A549 (cell line): Measurements from ENCODE around the gene RNF186. TPM values are rescaled to one million over a fixed set of nuclear protein-coding genes. Genes with fewer than 3 reads are reported as not detected.

Experiments used
- ATAC-seq, 2 experiments: fragments of 200-7000 bp in 1 of 2; fragments of >200 bp in 1 of 2; cut with Nextera tagmentation in 1 of 2; cut with Tn5 transposase in 1 of 2; 3 replicates each; pipeline versions ENCODE4 v1.8.0 to v1.9.1; 2018 to 2020; ENCODE audit warnings: mild to moderate bottlenecking in 1 of 2, moderate library complexity in 1 of 2
- CTCF ChIA-PET: fragments of 300-600 bp; sonication (Branson Sonifier 250); formaldehyde crosslinking; extraction: SDS; loops from one replicate; lab custom pipeline; 2021; ENCODE audit warnings: antibody characterized with exemption, inconsistent platforms; lab: Yijun Ruan, JAX
- POLR2A ChIA-PET: fragments of 350-600 bp; formaldehyde crosslinking; extraction: SDS; loops from one replicate; lab custom pipeline; 2021; ENCODE audit warnings: antibody characterized with exemption, inconsistent platforms; lab: Yijun Ruan, JAX
- DNase-seq, 2 experiments: peaks; one replicate each; pipeline versions ENCODE4 v3.0.0 to v3.0.0-alpha.2; 2011 to 2016; ENCODE audit warnings: low read depth in 1 of 2, low spot score in 1 of 2
- FAIRE-seq: peaks from 2 replicates; lab custom pipeline; 2011; peaks lifted over from hg19 to GRCh38; lab: Jason Lieb, UNC
- H3K27ac ChIP-seq, 2 experiments: fragments of >200 bp; sonication (Bioruptor Twin); formaldehyde crosslinking; 3 replicates each; pipeline ENCODE4 v1.5.1; 2016 to 2017
- H3K4me1 ChIP-seq: fragments of >200 bp; sonication (Bioruptor Twin); formaldehyde crosslinking; 3 replicates; pipeline ENCODE4 v1.6.1; 2016
- H3K4me2 ChIP-seq: fragments of >200 bp; sonication (Bioruptor Twin); formaldehyde crosslinking; 3 replicates; pipeline ENCODE4 v1.6.1; 2016
- H3K4me3 ChIP-seq: fragments of >200 bp; sonication (Bioruptor Twin); formaldehyde crosslinking; 3 replicates; pipeline ENCODE4 v1.5.1; 2016
- H3K9me3 ChIP-seq: fragments of >200 bp; sonication (Bioruptor Twin); formaldehyde crosslinking; 3 replicates; pipeline ENCODE4 v1.6.1; 2016
- ATOH8 ChIP-seq: fragments of 250-450 bp; sonication (Bioruptor Pico); IDR thresholded peaks from 2 replicates; pipeline ENCODE4 v1.5.0; 2020; ENCODE audit warnings: low read depth, mild to moderate bottlenecking, moderate library complexity
- E2F6 ChIP-seq: IDR thresholded peaks from 2 replicates; pipeline ENCODE4 v1.6.1; 2012; ENCODE audit warnings: low read depth, borderline replicate concordance
- FOSL2 ChIP-seq, 2 experiments: fragments of 450-650 bp in 1 of 2; fragments of >200 bp in 1 of 2; sonication (Bioruptor Twin) in 1 of 2; formaldehyde crosslinking; IDR thresholded peaks; 2 replicates each; pipeline versions ENCODE4 v1.5.0 to v1.6.1; 2016 to 2020; ENCODE audit warnings: mild to moderate bottlenecking in 1 of 2, moderate library complexity in 1 of 2
- HES2 ChIP-seq: fragments of >200 bp; sonication (Bioruptor Twin); formaldehyde crosslinking; IDR thresholded peaks from 2 replicates; pipeline ENCODE4 v1.6.1; 2016
- HEYL ChIP-seq: fragments of 250-450 bp; sonication (Bioruptor Pico); IDR thresholded peaks from 2 replicates; pipeline ENCODE4 v1.8.0; 2021; ENCODE audit warnings: mild to moderate bottlenecking, moderate library complexity
- HOXA7 ChIP-seq: fragments of 250-450 bp; sonication (Bioruptor Pico); IDR thresholded peaks from 2 replicates; pipeline ENCODE4 v1.5.0; 2020; ENCODE audit warnings: mild to moderate bottlenecking, moderate library complexity
- HOXB5 ChIP-seq: fragments of 250-450 bp; sonication (Bioruptor Pico); IDR thresholded peaks from 2 replicates; pipeline ENCODE4 v1.5.0; 2020; ENCODE audit warnings: mild to moderate bottlenecking, moderate library complexity
- MAZ ChIP-seq: fragments of 150-350 bp; IDR thresholded peaks from 2 replicates; pipeline ENCODE4 v1.6.1; 2014; ENCODE audit warnings: antibody characterized with exemption, low read depth, low read length, borderline replicate concordance
- NFE2L2 ChIP-seq: fragments of 150-350 bp; conservative IDR thresholded peaks from 2 replicates; pipeline ENCODE4 v1.6.1; 2014; ENCODE audit warnings: low read length
- PBX3 ChIP-seq: IDR thresholded peaks from 2 replicates; pipeline ENCODE4 v1.6.1; 2012
- RCOR1 ChIP-seq: fragments of 150-350 bp; IDR thresholded peaks from 2 replicates; pipeline ENCODE4 v1.6.1; 2014; ENCODE audit warnings: antibody characterized with exemption, low read length, low read depth
- TFCP2L1 ChIP-seq: fragments of 250-450 bp; sonication (Bioruptor Pico); IDR thresholded peaks from 2 replicates; pipeline ENCODE4 v1.5.0; 2021; ENCODE audit warnings: mild to moderate bottlenecking
- ZC3H11A ChIP-seq: fragments of 450-650 bp; IDR thresholded peaks from 2 replicates; pipeline ENCODE4 v1.6.1; 2014; ENCODE audit warnings: antibody characterized with exemption, mild to moderate bottlenecking
- WGBS: methylation state at CpG from one replicate; pipeline ENCODE4 v1.1.6; 2017; ENCODE audit errors: missing lambda C conversion rate; 5-methylcytosine and 5-hydroxymethylcytosine counted together
- polyA plus RNA-seq, 4 experiments: library from polyadenylated mRNA; depleted of rRNA in 3 of 4; stranded (reverse); fragments of >200 nt; fragmentation: RNase III in 1 of 4; extraction: RNeasy Plus Mini Kit Qiagen cat#74134 plus additional on column Dnase treatment in 1 of 4; gene quantifications; 2 replicates in 3 of 4; 3 replicates in 1 of 4; pipeline ENCODE4 v1.2.3, GENCODE V29; 2011 to 2017

RNF186 gene
- polyA plus RNA-seq, 2 of the 4 experiments (the other 2 are of a cell fraction): not detected

DNA sequence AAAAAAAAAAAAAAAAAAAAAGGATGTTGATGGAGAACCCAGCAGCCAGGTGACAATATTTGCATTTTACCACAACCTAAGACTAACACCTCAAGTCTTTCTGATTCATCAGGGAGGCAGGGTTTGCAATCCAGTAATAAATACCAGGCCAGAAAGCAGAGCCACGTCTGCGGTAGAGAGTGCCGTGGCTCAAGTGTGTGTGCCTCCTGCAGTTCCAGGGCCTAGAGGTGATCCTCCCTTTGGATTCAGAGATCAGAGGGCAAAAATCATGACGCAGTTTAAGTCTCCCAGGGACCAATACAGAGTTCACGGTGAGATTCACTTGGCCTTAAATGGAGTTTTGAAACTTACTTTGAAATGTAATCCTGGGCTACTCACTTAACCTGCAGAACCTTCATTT lies 50.2 kb downstream of the RNF186 start:
- no peak overlapping the region for H3K4me3 ChIP-seq
- no peak for FAIRE-seq
- no peaks in the 10 kb centered on the region for H3K9me3 ChIP-seq
- POLR2A ChIA-PET: no interaction called here
- CTCF ChIA-PET: interaction anchor here (0.9 kb wide), 1 partner anchor 20 kb away, joined by 3 read pairs; no protein-coding TSS in a partner anchor
- H3K4me2 ChIP-seq: no peak overlapping the region
- no peak for TF ChIP-seq HES2
- no peak for TF ChIP-seq ATOH8 (CRISPR knock-in tag)
- no peak for TF ChIP-seq PBX3
- TF ChIP-seq FOSL2 (IDR thresholded peaks at IDR 0.05): no peak
- TF ChIP-seq FOSL2 (CRISPR knock-in tag; IDR thresholded peaks at IDR 0.05): no peak
- no peak for TF ChIP-seq E2F6
- TF ChIP-seq HOXB5 (CRISPR knock-in tag): no peak
- TF ChIP-seq TFCP2L1 (CRISPR knock-in tag): no peak
- TF ChIP-seq HEYL (CRISPR knock-in tag): no peak
- no peak for TF ChIP-seq NFE2L2
- TF ChIP-seq HOXA7 (CRISPR knock-in tag): no peak
- TF ChIP-seq MAZ: no peak
- TF ChIP-seq RCOR1: no peak
- TF ChIP-seq ZC3H11A: no peak
- H3K4me1 ChIP-seq: peaks cover 17% of the 10 kb centered on the region
- ATAC-seq: no peak
- 87% methylated on average over 5 of the region's 5 CpGs for WGBS
- H3K27ac ChIP-seq: peak overlapping the region; percentile 63 to 71; a peak in 3 of 6 replicates
- DNase-seq: no peak

Other genes with a start within 250 kb of the RNF186 start
- gene NBL1, start 171.0 kb downstream of the RNF186 start, polyA plus RNA-seq (2011; rRNA removed): 19.0 and 23.0 TPM in 2 replicates
- 16.3 to 19.9 TPM (median 16.3 TPM) in 3 replicates for gene NBL1, start 171.0 kb downstream of the RNF186 start, polyA plus RNA-seq (2017; fragmentation: RNase III; extraction: RNeasy Plus Mini Kit Qiagen cat#74134 plus additional on column Dnase treatment)
- gene HTR6, start 150.4 kb downstream of the RNF186 start, polyA plus RNA-seq (2011; rRNA removed): 0.04 TPM in 1 of 2 replicates, not detected in the other
- gene HTR6, start 150.4 kb downstream of the RNF186 start, polyA plus RNA-seq (2017; fragmentation: RNase III; extraction: RNeasy Plus Mini Kit Qiagen cat#74134 plus additional on column Dnase treatment): 0.13 to 0.30 TPM (median 0.21 TPM) in 3 replicates
- gene TMCO4, start 15.4 kb downstream of the RNF186 start, polyA plus RNA-seq (2011; rRNA removed): 4.0 and 6.0 TPM in 2 replicates
- gene TMCO4, start 15.4 kb downstream of the RNF186 start, polyA plus RNA-seq (2017; fragmentation: RNase III; extraction: RNeasy Plus Mini Kit Qiagen cat#74134 plus additional on column Dnase treatment): 3.9 to 5.3 TPM (median 4.6 TPM) in 3 replicates
- 4.5 and 4.9 TPM in 2 replicates for gene OTUD3, start 67.1 kb upstream of the RNF186 start, polyA plus RNA-seq (2011; rRNA removed)
- gene OTUD3, start 67.1 kb upstream of the RNF186 start, polyA plus RNA-seq (2017; fragmentation: RNase III; extraction: RNeasy Plus Mini Kit Qiagen cat#74134 plus additional on column Dnase treatment): 3.1 to 3.6 TPM (median 3.5 TPM) in 3 replicates
- gene PLA2G2E, start 108.3 kb upstream of the RNF186 start, polyA plus RNA-seq (2011; rRNA removed): not detected in 2 replicates
- not detected in 3 replicates for gene PLA2G2E, start 108.3 kb upstream of the RNF186 start, polyA plus RNA-seq (2017; fragmentation: RNase III; extraction: RNeasy Plus Mini Kit Qiagen cat#74134 plus additional on column Dnase treatment)
- gene PLA2G2A, start 164.3 kb upstream of the RNF186 start, polyA plus RNA-seq (2011; rRNA removed): 0.21 TPM in 1 of 2 replicates, not detected in the other
- 0.13 TPM in 2 of 3 replicates, not detected in the other for gene PLA2G2A, start 164.3 kb upstream of the RNF186 start, polyA plus RNA-seq (2017; fragmentation: RNase III; extraction: RNeasy Plus Mini Kit Qiagen cat#74134 plus additional on column Dnase treatment)